ENCODE measurements around the gene PPP4C.

- TF ChIP-seq, protein P1, sequence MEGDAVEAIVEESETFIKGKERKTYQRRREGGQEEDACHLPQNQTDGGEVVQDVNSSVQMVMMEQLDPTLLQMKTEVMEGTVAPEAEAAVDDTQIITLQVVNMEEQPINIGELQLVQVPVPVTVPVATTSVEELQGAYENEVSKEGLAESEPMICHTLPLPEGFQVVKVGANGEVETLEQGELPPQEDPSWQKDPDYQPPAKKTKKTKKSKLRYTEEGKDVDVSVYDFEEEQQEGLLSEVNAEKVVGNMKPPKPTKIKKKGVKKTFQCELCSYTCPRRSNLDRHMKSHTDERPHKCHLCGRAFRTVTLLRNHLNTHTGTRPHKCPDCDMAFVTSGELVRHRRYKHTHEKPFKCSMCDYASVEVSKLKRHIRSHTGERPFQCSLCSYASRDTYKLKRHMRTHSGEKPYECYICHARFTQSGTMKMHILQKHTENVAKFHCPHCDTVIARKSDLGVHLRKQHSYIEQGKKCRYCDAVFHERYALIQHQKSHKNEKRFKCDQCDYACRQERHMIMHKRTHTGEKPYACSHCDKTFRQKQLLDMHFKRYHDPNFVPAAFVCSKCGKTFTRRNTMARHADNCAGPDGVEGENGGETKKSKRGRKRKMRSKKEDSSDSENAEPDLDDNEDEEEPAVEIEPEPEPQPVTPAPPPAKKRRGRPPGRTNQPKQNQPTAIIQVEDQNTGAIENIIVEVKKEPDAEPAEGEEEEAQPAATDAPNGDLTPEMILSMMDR (IDR thresholded peaks at IDR 0.05; ENCODE audit: poor library complexity, severe bottlenecking) = no peak
- no peak for TF ChIP-seq POLR2AphosphoS5 (IDR thresholded peaks at IDR 0.05)
Measured at GRCh38 chr16:30095166-30096078, 19.6 kb downstream of the PPP4C start.

All from neural cell (in vitro differentiated cells).